NCI-H2081 (cell line): ENCODE data around the gene ARHGEF4.
A peak's percentile ranks its signal among the peaks of the same experiment; 100 is the strongest.

Experiments
- DNase-seq, 2 experiments: peaks; one replicate each; lab custom pipeline; 2025; lab: John Stamatoyannopoulos, UW

Gene ARHGEF4

GRCh38 chr2:131093006-131093695 lies 256.4 kb downstream of the ARHGEF4 start, which contains the start of gene FAM168B:
TSS of gene FAM168B (minus strand) at chr2:131093460. CDS start at chr2:131082646, 10,814 bp downstream.
- peak; percentile 80 to 91 for DNase-seq

DNA sequence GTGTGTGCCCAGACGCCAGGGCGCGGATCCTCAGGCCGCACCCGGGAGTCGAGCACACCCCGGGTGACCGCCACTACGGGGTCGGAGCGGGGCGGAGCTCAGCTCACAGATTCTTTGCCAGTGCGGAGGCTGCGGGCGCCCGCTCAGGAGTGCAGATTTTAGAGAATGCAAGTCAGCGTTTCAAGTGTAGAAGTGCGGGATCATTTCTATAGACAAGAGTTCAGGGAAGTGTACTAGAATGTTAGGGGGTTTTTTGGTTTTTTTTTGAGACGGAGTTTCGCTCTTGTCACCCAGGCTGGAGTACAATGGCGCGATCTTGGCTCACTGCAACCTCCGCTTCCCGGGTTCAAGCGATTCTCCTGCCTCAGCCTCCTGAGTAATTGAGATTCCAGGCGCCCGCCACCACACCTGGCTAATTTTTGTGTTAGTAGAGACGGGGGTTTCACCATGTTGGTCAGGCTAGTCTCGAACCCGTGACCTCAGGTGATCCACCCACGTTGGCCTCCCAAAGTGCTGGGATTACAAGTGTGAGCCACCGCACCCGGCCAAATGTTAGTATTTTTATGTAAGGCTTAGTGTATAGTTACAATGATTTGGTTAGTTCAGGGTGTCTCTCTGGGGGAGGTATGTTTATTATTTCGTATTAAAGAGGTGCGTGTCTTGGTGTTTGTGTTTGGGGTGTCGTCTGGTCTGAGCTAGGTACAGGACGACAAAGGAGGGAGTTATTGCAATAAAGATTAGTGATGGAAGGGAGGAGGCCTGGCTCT lies 257.2 kb downstream of the ARHGEF4 start:
- peak; percentile 67 to 71 for DNase-seq

DNA sequence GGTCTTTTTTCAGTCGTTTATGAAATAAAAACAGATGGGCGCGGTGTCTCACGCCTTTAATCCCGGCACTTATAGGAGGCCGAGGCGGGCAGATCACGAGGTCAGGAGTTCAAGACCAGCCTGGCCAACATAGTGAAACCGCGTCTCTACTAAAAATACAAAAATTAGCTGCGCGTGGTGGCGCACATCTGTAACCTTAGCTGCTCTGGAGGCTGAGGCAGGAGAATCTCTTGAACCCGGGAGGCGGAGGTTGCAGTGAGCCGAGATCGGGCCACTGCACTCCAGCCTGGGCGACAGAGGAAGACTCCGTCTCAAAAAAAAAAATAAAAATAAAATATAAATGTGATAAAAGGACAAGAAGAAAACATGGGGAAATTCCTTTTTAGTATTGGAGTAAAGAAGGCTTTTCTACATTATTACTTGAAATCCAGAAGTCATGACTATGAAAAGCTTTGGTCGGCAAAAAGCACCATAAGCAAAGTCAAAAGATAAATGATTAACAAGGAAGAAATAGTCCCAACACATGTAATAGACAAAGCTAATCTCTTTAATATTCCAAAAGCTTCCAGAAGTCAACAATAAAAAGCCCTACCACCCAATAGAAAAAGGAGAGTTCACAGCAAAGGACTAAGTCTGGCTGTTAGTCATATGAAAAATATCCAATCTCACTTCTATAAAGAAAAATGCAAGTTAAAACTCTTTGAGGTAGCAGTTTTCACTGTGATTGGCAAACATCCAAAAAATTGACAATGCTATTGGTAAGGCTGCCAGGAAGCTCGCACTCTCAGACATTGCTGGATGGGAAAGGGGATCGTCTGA lies 258.0 kb downstream of the ARHGEF4 start:
- no peak for DNase-seq
